HEK293 (cell line): ENCODE data around the gene TPD52L1.

Source experiments
- OSR2 ChIP-seq: fragments of 450-650 bp; formaldehyde crosslinking; IDR thresholded peaks from 2 replicates; pipeline ENCODE4 v1.5.1; 2016; ENCODE audit warnings: missing biosample characterization, missing genetic modification characterization
- TCF7L2 ChIP-seq: IDR thresholded peaks from 2 replicates; pipeline ENCODE4 v1.6.1; 2011; ENCODE audit warnings: low read depth, mild to moderate bottlenecking, inconsistent platforms, low read length, moderate library complexity, borderline replicate concordance
- ZNF747 ChIP-seq: fragments of 450-650 bp; formaldehyde crosslinking; IDR thresholded peaks from 2 replicates; pipeline ENCODE4 v1.5.1; 2016; ENCODE audit warnings: missing biosample characterization, missing genetic modification characterization
- ZNF830 ChIP-seq: fragments of 450-650 bp; IDR thresholded peaks from 2 replicates; pipeline ENCODE4 v1.5.0; 2018; ENCODE audit warnings: missing biosample characterization, missing genetic modification characterization, low read depth, mild to moderate bottlenecking, moderate library complexity
- TF ChIP-seq, protein P1 (sequence below): fragments of 450-650 bp; formaldehyde crosslinking; IDR thresholded peaks from 2 replicates; pipeline ENCODE4 v1.5.1; 2016; ENCODE audit warnings: missing biosample characterization, missing genetic modification characterization
- TF ChIP-seq, protein P2 (sequence below): fragments of 450-650 bp; formaldehyde crosslinking; IDR thresholded peaks from 2 replicates; pipeline ENCODE4 v1.5.1; 2016; ENCODE audit warnings: missing biosample characterization, missing genetic modification characterization
- TF ChIP-seq, protein P3 (sequence below): fragments of 450-650 bp; formaldehyde crosslinking; IDR thresholded peaks from 2 replicates; pipeline ENCODE4 v1.5.1; 2016; ENCODE audit warnings: missing biosample characterization, missing genetic modification characterization, borderline replicate concordance

DNA sequence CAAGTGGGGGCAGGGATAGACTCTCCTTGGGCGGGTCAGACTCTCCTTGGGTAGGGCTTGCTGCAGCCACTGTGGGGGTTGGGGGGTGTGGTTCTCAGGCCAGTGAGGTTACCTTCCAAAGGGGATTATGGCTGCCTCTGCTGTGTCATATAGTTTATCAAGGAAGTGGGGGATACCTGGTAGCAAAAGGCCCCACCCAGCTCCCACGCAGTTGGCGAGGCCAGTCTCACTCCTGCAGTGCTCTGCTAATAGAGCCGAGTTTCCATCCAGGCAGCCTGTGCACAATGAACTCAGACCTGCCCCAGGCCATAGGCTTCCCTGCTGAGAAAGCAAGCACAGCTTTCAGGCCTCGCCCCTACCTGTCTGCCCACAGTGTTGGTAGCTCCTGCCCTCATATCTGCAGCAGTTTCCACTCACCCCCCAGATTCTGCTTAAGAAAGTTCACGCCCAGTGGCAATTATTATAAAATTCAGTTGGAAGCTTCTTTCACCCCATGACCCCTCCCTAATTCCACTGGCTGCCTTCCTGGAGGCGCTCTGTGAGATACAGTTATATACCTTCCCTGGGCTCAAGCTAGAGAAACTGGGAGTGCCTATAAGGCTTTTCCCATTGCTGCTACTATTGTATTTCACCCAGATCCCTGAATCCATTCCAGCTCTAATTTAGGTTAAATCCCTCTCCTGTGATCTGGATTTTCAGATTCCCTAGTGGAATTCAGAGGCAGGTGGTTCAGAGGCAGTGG lies 92.1 kb downstream of the TPD52L1 start:
- TF ChIP-seq, protein P1, sequence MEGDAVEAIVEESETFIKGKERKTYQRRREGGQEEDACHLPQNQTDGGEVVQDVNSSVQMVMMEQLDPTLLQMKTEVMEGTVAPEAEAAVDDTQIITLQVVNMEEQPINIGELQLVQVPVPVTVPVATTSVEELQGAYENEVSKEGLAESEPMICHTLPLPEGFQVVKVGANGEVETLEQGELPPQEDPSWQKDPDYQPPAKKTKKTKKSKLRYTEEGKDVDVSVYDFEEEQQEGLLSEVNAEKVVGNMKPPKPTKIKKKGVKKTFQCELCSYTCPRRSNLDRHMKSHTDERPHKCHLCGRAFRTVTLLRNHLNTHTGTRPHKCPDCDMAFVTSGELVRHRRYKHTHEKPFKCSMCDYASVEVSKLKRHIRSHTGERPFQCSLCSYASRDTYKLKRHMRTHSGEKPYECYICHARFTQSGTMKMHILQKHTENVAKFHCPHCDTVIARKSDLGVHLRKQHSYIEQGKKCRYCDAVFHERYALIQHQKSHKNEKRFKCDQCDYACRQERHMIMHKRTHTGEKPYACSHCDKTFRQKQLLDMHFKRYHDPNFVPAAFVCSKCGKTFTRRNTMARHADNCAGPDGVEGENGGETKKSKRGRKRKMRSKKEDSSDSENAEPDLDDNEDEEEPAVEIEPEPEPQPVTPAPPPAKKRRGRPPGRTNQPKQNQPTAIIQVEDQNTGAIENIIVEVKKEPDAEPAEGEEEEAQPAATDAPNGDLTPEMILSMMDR (tag by site-specific recombination), result no peak
- TF ChIP-seq ZNF747 (no peak), TCF7L2 (no peak), ZNF830 (tag by site-specific recombination) (no peak), OSR2 (tag by site-specific recombination) (no peak)
- TF ChIP-seq, protein P2, sequence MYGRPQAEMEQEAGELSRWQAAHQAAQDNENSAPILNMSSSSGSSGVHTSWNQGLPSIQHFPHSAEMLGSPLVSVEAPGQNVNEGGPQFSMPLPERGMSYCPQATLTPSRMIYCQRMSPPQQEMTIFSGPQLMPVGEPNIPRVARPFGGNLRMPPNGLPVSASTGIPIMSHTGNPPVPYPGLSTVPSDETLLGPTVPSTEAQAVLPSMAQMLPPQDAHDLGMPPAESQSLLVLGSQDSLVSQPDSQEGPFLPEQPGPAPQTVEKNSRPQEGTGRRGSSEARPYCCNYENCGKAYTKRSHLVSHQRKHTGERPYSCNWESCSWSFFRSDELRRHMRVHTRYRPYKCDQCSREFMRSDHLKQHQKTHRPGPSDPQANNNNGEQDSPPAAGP (tag by site-specific recombination), result no peak
- TF ChIP-seq, protein P3, sequence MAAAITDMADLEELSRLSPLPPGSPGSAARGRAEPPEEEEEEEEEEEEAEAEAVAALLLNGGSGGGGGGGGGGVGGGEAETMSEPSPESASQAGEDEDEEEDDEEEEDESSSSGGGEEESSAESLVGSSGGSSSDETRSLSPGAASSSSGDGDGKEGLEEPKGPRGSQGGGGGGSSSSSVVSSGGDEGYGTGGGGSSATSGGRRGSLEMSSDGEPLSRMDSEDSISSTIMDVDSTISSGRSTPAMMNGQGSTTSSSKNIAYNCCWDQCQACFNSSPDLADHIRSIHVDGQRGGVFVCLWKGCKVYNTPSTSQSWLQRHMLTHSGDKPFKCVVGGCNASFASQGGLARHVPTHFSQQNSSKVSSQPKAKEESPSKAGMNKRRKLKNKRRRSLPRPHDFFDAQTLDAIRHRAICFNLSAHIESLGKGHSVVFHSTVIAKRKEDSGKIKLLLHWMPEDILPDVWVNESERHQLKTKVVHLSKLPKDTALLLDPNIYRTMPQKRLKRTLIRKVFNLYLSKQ (tag by site-specific recombination), result no peak
